IPS-18a (cell line): ENCODE measurements around the gene SMARCA4.
"Not testable (repeated sequence)": the region's sequence is repeated elsewhere in the genome, so short reads cannot be mapped to it uniquely, and the experiment has no call there.

Source experiments
- H3K27ac ChIP-seq: one replicate; pipeline ENCODE4 v1.5.1; 2013; ENCODE audit warnings: low read length
- H3K27me3 ChIP-seq: one replicate; pipeline ENCODE4 v1.6.1; 2013; ENCODE audit warnings: mild to moderate bottlenecking, low read length; ENCODE audit not compliant: control insufficient read depth, insufficient read depth
- H3K36me3 ChIP-seq: one replicate; pipeline ENCODE4 v1.6.1; 2013; ENCODE audit warnings: low read depth, low read length; ENCODE audit not compliant: control insufficient read depth
- H3K4me1 ChIP-seq: one replicate; pipeline ENCODE4 v1.6.1; 2013; ENCODE audit warnings: low read depth, low read length; ENCODE audit not compliant: control insufficient read depth
- H3K4me3 ChIP-seq: one replicate; pipeline ENCODE4 v1.5.1; 2013; ENCODE audit warnings: low read length
- H3K9ac ChIP-seq: one replicate; pipeline ENCODE4 v1.6.1; 2013; ENCODE audit warnings: mild to moderate bottlenecking, low read length, moderate library complexity
- H3K9me3 ChIP-seq: one replicate; pipeline ENCODE4 v1.6.1; 2013; ENCODE audit warnings: low read depth, low read length; ENCODE audit not compliant: control insufficient read depth

Gene SMARCA4

DNA sequence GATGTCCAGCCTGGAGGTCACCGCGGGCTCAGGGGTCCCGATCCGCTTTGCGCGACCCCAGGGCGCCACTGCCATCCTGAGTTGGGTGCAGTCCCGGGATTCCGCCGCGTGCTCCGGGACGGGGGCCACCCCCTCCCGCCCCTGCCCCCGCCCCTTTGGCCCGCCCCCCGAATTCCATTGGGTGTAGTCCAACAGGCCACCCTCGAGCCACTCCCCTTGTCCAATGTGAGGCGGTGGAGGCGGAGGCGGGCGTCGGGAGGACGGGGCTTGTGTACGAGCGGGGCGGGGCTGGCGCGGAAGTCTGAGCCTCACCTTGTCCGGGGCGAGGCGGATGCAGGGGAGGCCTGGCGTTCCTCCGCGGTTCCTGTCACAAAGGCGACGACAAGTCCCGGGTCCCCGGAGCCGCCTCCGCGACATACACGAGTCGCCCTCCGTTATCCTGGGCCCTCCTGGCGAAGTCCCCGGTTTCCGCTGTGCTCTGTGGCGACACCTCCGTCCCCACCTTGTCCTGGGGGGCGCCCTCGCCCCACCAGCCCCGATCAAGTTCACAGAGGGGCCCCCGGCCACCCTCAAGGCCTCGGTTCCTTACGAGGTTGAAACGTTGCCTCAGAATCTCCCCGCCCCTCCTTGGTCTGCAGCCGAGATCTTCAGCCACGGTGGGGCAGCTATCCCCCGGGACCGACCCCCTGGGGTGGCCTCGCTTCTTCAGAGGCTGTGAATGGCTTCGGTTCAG lies 129.6 kb downstream of the SMARCA4 start:
- peak overlapping the region; percentile 96 for H3K9ac ChIP-seq
- H3K27me3 ChIP-seq = no peaks in the 10 kb centered on the region
- peaks cover 12% of the 10 kb centered on the region for H3K4me1 ChIP-seq
- H3K27ac ChIP-seq = peak overlapping the region; percentile 94
- no peaks in the 10 kb centered on the region for H3K9me3 ChIP-seq
- peaks cover 32% of the 10 kb centered on the region for H3K36me3 ChIP-seq
- peak overlapping the region; percentile 99 for H3K4me3 ChIP-seq

GRCh38 chr19:11090997-11091702 lies 130.3 kb downstream of the SMARCA4 start:
- Histone ChIP-seq H3K27me3 (no peaks in the 10 kb centered on the region), H3K9me3 (no peaks in the 10 kb centered on the region), H3K4me3 (peak overlapping the region; percentile 99), H3K27ac (peak overlapping the region; percentile 78), H3K36me3 (peaks cover 39% of the 10 kb centered on the region), H3K4me1 (peaks cover 12% of the 10 kb centered on the region), H3K9ac (peak overlapping the region; percentile 93)

- peaks cover 12% of the 10 kb centered on the region for H3K4me1 ChIP-seq
Observed at GRCh38 chr19:11091703-11092153, 130.9 kb downstream of the SMARCA4 start.

DNA sequence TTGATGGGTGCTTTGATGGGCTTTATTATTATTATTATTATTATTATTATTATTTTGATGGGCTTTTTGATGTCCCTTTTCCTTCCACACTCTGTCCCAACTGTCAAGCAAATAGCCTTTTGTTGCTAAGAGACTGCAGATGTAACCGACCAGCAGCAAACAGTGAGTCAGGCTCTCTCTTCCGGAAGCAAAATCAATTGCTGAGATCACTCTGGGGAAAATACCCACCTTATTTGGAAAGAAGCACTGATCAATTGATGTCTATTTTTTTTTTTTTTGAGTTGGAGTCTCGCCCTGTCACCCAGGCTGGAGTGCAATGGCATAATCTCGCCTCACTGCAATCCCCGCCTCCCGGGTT lies 131.3 kb downstream of the SMARCA4 start:
- no peaks in the 10 kb centered on the region for H3K27me3 ChIP-seq
- peak overlapping the region; percentile 99 for H3K4me3 ChIP-seq
- no peak overlapping the region for H3K9ac ChIP-seq
- peaks cover 12% of the 10 kb centered on the region for H3K4me1 ChIP-seq
- peaks cover 44% of the 10 kb centered on the region for H3K36me3 ChIP-seq
- no peaks in the 10 kb centered on the region for H3K9me3 ChIP-seq
- H3K27ac ChIP-seq = no peak overlapping the region

More at GRCh38 chr19:11091703-11092153, 130.9 kb downstream of the SMARCA4 start:
- H3K36me3 ChIP-seq = peaks cover 44% of the 10 kb centered on the region
- no peaks in the 10 kb centered on the region for H3K9me3 ChIP-seq
- peak overlapping the region; percentile 99 for H3K4me3 ChIP-seq
- H3K27me3 ChIP-seq = no peaks in the 10 kb centered on the region
- H3K27ac ChIP-seq = peak overlapping the region; percentile 78
- H3K9ac ChIP-seq = peak overlapping the region; percentile 93

GRCh38 chr19:11093689-11094238 lies 132.9 kb downstream of the SMARCA4 start:
- peaks cover 8% of the 10 kb centered on the region for H3K4me1 ChIP-seq
- H3K36me3 ChIP-seq = peaks cover 54% of the 10 kb centered on the region
- no peaks in the 10 kb centered on the region for H3K9me3 ChIP-seq
- H3K9ac ChIP-seq = no peak overlapping the region
- no peak overlapping the region for H3K4me3 ChIP-seq
- no peaks in the 10 kb centered on the region for H3K27me3 ChIP-seq
- H3K27ac ChIP-seq = no peak overlapping the region

DNA sequence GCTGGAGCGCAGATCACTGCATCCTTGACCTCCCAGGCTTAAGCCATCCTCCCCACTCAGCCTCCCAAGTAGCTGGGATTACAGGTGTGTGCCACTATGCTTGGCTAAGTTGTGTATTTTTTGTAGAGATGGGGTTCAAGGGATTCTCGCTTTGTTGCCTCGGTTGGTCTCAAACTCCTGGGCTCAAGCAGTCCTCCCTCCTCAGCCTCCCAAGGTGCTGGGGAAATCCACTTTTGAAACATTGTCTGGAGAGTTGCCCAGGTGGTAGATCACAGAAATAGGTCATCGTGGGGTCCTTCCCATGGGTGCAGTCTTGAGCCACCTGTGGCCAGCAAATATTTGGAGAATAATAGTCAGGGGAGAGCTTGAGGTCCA lies 133.7 kb downstream of the SMARCA4 start:
- Histone ChIP-seq H3K4me3 (no peak overlapping the region), H3K4me1 (peaks cover 4% of the 10 kb centered on the region), H3K9ac (no peak overlapping the region), H3K9me3 (no peaks in the 10 kb centered on the region), H3K27me3 (no peaks in the 10 kb centered on the region), H3K27ac (no peak overlapping the region), H3K36me3 (peaks cover 61% of the 10 kb centered on the region)

GRCh38 chr19:11096210-11096841 lies 135.5 kb downstream of the SMARCA4 start:
- Histone ChIP-seq H3K27me3 (no peaks in the 10 kb centered on the region), H3K4me1 (peaks cover 4% of the 10 kb centered on the region), H3K9me3 (no peaks in the 10 kb centered on the region), H3K4me3 (no peak overlapping the region), H3K9ac (no peak overlapping the region), H3K36me3 (peaks cover 74% of the 10 kb centered on the region), H3K27ac (no peak overlapping the region)

DNA sequence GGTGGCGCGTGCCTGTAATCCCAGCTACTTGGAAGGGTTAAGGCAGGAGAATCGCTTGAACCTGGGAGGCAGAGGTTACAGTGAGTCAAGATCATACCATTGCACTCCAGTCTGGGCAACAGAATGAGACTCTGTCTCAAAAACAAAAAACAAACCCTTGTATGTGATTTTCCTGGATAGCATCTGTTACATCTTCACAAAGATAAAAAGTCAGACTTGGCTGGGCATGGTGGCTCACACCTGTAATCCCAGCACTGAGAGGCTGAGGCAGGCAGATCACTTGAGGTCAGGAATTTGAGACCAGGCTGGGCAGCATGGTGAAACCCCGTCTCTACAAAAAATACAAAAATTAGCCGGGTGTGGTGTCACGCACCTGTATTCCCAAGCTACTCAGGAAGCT lies 136.5 kb downstream of the SMARCA4 start:
- not testable (repeated sequence) for H3K9ac ChIP-seq, H3K27me3 ChIP-seq, H3K4me3 ChIP-seq, H3K4me1 ChIP-seq, H3K27ac ChIP-seq, H3K9me3 ChIP-seq
- H3K36me3 ChIP-seq = peaks cover 76% of the 10 kb centered on the region

DNA sequence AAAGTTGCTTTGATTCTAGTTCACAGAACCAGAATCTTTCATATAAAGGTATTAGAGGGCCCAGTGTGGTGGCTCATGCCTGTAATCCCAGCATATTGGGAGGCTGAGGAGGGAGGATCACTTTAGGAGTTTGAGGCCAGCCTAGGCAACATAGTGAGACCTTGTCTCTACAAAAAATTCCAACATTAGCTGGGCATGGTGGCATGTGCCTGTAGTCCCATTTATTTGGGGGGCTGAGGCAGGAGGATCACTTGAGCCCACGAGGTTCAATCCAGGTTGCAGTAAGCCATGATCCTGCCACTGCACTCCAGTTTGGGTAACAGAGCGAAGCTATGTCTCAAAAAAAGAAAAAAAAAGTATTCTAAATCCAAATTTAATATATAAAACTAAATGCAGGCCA lies 137.5 kb downstream of the SMARCA4 start:
- Histone ChIP-seq H3K4me3 (no peak overlapping the region), H3K9me3 (no peaks in the 10 kb centered on the region), H3K9ac (no peak overlapping the region), H3K27me3 (no peaks in the 10 kb centered on the region), H3K36me3 (peaks cover 80% of the 10 kb centered on the region), H3K27ac (no peak overlapping the region), H3K4me1 (no peaks in the 10 kb centered on the region)

- H3K27me3 ChIP-seq = no peaks in the 10 kb centered on the region
- H3K4me3 ChIP-seq = no peak overlapping the region
- peaks cover 82% of the 10 kb centered on the region for H3K36me3 ChIP-seq
- H3K9me3 ChIP-seq = no peaks in the 10 kb centered on the region
- no peak overlapping the region for H3K27ac ChIP-seq
- no peak overlapping the region for H3K9ac ChIP-seq
- H3K4me1 ChIP-seq = no peaks in the 10 kb centered on the region
Observed at GRCh38 chr19:11098861-11099260, 138.0 kb downstream of the SMARCA4 start.

DNA sequence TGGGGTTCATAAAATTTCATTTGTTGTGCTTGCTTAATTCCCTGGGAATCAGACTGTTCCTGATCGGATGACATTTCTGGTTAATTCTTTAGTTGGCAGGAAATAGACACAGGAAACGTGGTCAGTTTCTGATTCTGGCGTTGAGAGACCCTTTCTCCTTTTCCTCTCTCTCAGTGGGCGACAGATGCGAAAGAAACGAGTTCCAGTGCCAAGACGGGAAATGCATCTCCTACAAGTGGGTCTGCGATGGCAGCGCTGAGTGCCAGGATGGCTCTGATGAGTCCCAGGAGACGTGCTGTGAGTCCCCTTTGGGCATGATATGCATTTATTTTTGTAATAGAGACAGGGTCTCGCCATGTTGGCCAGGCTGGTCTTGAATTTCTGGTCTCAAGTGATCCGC lies 139.2 kb downstream of the SMARCA4 start:
- H3K36me3 ChIP-seq = peaks cover 83% of the 10 kb centered on the region
- no peak overlapping the region for H3K27ac ChIP-seq
- no peaks in the 10 kb centered on the region for H3K27me3 ChIP-seq
- H3K4me3 ChIP-seq = no peak overlapping the region
- H3K9ac ChIP-seq = no peak overlapping the region
- no peaks in the 10 kb centered on the region for H3K4me1 ChIP-seq
- no peaks in the 10 kb centered on the region for H3K9me3 ChIP-seq
